HG02970 (cell line): ENCODE data around the gene CCT2.

Source experiments
- ATAC-seq: cut with Tn5 transposase; IDR thresholded peaks from one replicate; pipeline ENCODE4 v1.9.1; 2021; ENCODE audit warnings: mild to moderate bottlenecking, moderate library complexity, moderate number of reproducible peaks; ENCODE audit not compliant: unreplicated experiment, low FRiP score

The CCT2 gene

GRCh38 chr12:69633061-69633460 lies 47.8 kb downstream of the CCT2 start:
- ATAC-seq: no peak

DNA sequence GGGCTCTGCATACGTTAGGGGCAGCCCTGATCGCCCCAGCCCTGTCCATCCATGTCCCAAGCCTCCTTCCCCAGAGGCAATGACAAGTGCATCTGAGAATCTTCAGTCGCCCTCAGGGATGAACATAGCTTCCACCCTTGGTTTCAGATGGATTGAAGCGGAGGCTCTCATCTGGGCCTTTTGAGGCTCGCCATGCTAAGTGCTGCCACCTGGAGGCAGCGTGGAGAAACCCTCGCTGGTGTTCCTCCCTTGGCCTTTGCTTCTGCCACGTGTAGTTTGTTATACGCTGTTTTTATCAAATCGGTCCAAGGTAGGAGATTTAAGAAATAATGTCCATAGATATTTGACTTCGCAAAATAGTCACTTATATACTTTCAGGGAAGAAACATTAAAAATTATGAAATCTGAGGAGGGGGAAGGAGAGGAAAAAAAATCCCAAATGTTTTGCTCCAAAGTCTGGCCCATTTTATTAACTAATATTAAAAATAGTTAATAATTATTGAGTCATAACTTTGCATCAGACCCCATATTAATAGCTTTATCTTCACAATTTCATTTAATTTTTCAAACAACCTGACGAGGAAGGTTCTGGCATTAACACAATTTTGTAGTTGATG lies 54.2 kb downstream of the CCT2 start:
- ATAC-seq: no peak

DNA sequence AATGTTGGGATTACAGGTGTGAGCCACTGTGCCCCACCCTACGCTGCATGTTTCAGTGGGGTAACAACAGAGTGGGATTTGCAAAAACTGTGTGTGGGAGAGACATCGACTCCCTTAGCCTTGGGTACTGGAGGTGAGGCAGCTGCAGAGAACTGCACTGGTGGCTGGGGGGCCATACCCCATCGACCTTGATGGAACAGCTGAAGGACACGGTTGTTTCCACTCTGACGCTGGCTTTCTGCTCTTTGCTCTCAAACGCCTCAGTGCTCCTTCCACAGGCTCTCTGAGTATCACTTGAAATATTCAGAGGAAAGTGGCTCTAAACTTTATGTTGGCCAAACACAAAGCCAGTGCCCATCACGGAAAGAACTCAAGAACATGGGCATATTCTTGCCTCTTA lies 56.3 kb downstream of the CCT2 start:
- no peak for ATAC-seq

DNA sequence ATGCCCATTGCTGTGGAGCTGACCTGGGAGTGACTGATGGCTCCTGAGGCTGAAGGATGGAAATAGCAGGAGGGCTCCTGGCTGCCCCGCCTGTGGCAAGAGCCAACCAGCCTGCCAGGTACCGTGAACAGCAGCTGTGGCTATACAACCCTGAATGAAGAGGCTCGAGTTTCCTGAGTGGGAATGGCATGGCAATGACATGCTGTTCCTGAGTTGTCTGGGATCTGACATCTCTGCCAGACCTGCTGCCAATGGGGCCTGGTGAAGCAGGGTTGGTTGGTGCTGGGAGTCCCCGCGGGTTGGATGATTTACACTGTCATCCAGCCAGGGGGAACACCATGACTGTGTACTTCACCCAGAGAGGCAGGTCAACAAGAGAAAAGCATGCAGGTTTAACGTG lies 57.3 kb downstream of the CCT2 start:
- no peak for ATAC-seq

GRCh38 chr12:69644511-69644910 lies 59.3 kb downstream of the CCT2 start:
- ATAC-seq: no peak

DNA sequence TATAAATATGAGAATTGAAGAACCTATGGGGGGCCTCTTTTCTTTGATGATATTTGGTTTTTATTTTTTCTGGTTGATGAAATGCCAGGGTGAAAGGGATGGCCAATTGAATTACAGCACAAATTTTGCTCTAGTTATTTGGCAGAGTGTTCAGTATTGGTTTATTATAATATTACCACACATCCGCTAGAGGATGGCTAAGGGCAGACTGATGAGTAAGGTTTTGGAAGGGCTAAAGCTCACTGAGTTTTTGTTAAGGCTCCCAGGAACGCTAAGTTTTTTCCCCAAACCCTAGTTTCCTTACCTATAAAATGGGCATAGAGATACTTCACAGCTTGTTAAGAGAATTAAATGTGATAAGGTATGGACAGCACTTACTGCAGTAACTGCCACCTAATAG lies 59.8 kb downstream of the CCT2 start:
- ATAC-seq: no peak

DNA sequence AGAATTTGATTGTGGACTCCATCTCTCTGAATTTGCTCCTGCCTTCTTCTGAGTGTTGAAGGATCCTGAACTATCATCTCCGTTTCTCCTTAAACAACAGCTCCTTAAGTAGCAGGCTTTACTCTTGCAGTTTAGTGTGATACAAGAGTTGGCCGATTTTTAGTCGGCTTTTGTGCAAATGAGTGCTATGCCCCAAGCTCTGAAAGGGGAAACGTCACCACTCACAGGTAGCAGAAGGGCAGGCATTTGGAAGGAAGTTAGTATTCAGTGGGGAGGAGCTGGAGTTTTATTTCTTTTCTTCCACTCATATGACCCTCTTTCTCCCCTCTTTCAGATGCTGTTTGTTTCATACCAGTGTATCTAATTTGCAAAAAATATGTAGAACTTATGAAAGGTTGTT lies 61.9 kb downstream of the CCT2 start:
- ATAC-seq: no peak

GRCh38 chr12:69648476-69648875 lies 63.2 kb downstream of the CCT2 start:
- ATAC-seq: no peak

- ATAC-seq: no peak
Observed at GRCh38 chr12:69649529-69649928, 64.3 kb downstream of the CCT2 start.
